ENCODE data around the gene GMDS. TPM values are rescaled to one million over a fixed set of nuclear protein-coding genes. Genes with fewer than 3 reads are reported as not detected.

The GMDS gene
- total and polyA plus RNA-seq, 2 donors (not counting 3 experiments of a cell fraction or from before 2014, with no cell fraction given): 9.8 to 23.5 TPM

DNA sequence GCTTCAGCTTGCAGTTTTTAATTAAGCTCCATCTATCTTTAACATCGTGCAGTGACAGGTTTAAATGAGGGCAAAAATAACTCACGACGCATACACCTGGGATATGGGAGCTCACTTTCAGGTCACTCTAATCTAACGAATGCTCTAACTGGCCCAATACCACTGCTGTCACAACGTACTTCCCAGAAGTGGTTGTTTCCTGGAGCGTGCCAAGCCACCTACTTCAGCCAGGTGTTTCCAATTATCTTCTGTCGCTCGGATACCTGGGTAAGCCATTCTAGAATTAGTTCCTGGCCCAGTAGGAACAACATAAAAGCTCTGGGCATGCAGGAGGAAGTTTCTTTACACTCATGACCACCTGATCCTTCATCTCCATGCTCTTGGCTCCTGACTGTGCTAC is 488.3 kb downstream of the GMDS start:
- dilution Hi-C loops (cut with MboI; ENCODE audit: extremely low pct_ligation_motif_present, low sequenced_read_pairs) (no loop called here), intact Hi-C loops (cut with micrococcal nuclease) (no loop called here)
- TF ChIP-seq JUN (IDR thresholded peaks at IDR 0.05; ENCODE audit: borderline replicate concordance, insufficient read depth, insufficient read length, low read depth): no peak
- TF ChIP-seq, protein P1, sequence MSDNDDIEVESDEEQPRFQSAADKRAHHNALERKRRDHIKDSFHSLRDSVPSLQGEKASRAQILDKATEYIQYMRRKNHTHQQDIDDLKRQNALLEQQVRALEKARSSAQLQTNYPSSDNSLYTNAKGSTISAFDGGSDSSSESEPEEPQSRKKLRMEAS (IDR thresholded peaks at IDR 0.05; ENCODE audit: insufficient read depth, insufficient read length): no peak
- no peak for TF ChIP-seq FOS (IDR thresholded peaks at IDR 0.05; ENCODE audit: borderline replicate concordance, insufficient read depth, low read length)
- no peak for TF ChIP-seq MYC (IDR thresholded peaks at IDR 0.05; ENCODE audit: low read depth, low read length)
- TF ChIP-seq, protein P2, sequence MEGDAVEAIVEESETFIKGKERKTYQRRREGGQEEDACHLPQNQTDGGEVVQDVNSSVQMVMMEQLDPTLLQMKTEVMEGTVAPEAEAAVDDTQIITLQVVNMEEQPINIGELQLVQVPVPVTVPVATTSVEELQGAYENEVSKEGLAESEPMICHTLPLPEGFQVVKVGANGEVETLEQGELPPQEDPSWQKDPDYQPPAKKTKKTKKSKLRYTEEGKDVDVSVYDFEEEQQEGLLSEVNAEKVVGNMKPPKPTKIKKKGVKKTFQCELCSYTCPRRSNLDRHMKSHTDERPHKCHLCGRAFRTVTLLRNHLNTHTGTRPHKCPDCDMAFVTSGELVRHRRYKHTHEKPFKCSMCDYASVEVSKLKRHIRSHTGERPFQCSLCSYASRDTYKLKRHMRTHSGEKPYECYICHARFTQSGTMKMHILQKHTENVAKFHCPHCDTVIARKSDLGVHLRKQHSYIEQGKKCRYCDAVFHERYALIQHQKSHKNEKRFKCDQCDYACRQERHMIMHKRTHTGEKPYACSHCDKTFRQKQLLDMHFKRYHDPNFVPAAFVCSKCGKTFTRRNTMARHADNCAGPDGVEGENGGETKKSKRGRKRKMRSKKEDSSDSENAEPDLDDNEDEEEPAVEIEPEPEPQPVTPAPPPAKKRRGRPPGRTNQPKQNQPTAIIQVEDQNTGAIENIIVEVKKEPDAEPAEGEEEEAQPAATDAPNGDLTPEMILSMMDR (IDR thresholded peaks at IDR 0.05; ENCODE audit: extremely low read depth in 1 of 2, insufficient read depth in 1 of 2, low read depth in 1 of 2, low read length in 2 of 2): no peak
- no peak for TF ChIP-seq GATA2 (IDR thresholded peaks at IDR 0.05; ENCODE audit: insufficient read depth, insufficient read length, low read depth, low read length)
- no peak for TF ChIP-seq POLR2AphosphoS5 (IDR thresholded peaks at IDR 0.05; ENCODE audit: insufficient read depth, low read depth, low read length)
- TF ChIP-seq POLR2A (IDR thresholded peaks at IDR 0.05; ENCODE audit: low read depth, low read length): no peak
- TF ChIP-seq EZH2 (IDR thresholded peaks at IDR 0.05; ENCODE audit: borderline replicate concordance, low read depth, low read length, severe bottlenecking): no peak
- DNase-seq (ENCODE audit: low read depth, low spot score) (no peak), FAIRE-seq (no peak)
- ChIA-PET CTCF (no interaction called here), POLR2A (no interaction called here)
- Histone ChIP-seq H3K4me1 (ENCODE audit: control insufficient read depth, extremely low read depth, insufficient read depth, low read length) (no peaks in the 10 kb centered on the region), H3K4me2 (ENCODE audit: insufficient read depth, low read length) (no peak overlapping the region), H3K9me3 (replicated peaks; ENCODE audit: control insufficient read depth, insufficient read depth, low read length) (no peaks in the 10 kb centered on the region), H4K20me1 (replicated peaks; ENCODE audit: control insufficient read depth, extremely low read depth, insufficient read depth, low read length) (no peaks in the 10 kb centered on the region), H2AFZ (ENCODE audit: low read depth, low read length) (no peak overlapping the region), H3K36me3 (ENCODE audit: control insufficient read depth in 2 of 2, extremely low read depth in 1 of 2, insufficient read depth in 2 of 2, low read length in 2 of 2) (no peaks in the 10 kb centered on the region), H3K79me2 (ENCODE audit: control insufficient read depth, insufficient read depth, low read length) (no peaks in the 10 kb centered on the region), H3K27me3 (ENCODE audit: control insufficient read depth in 2 of 2, insufficient read depth in 2 of 2, low read length in 2 of 2) (no peaks in the 10 kb centered on the region), H3K9ac (replicated peaks; ENCODE audit: extremely low read depth, insufficient read depth, low read length) (no peak overlapping the region), H3K4me3 (replicated peaks in 1 of 3; ENCODE audit: insufficient read depth in 1 of 3, low read depth in 1 of 3, low read length in 3 of 3) (no peak overlapping the region), H3K9me1 (replicated peaks; ENCODE audit: control insufficient read depth, extremely low read depth, insufficient read depth, low read length) (no peaks in the 10 kb centered on the region), H3K27ac (ENCODE audit: insufficient read depth, low read depth, low read length) (no peak overlapping the region)
- BruUV-seq (replicated peaks): no TSS peak

Data from endothelial cell of umbilical vein (primary cell).